ENCODE data around the gene ERV3-1. TPM values are rescaled to one million over a fixed set of nuclear protein-coding genes. Genes with fewer than 3 reads are reported as not detected.
"Not testable (repeated sequence)": the region's sequence is repeated elsewhere in the genome, so short reads cannot be mapped to it uniquely, and the experiment has no call there.

Gene ERV3-1
- 10 to 100 TPM in 3 of 5 donors, 1 to 10 TPM in 2; 9.5 to 15.9 (median 12.0) TPM for total RNA-seq
- total RNA-seq (2013) = 19.2 TPM
- total RNA-seq = 3.0 to 20.0 (median 8.9) reads per million in 29 experiments

DNA sequence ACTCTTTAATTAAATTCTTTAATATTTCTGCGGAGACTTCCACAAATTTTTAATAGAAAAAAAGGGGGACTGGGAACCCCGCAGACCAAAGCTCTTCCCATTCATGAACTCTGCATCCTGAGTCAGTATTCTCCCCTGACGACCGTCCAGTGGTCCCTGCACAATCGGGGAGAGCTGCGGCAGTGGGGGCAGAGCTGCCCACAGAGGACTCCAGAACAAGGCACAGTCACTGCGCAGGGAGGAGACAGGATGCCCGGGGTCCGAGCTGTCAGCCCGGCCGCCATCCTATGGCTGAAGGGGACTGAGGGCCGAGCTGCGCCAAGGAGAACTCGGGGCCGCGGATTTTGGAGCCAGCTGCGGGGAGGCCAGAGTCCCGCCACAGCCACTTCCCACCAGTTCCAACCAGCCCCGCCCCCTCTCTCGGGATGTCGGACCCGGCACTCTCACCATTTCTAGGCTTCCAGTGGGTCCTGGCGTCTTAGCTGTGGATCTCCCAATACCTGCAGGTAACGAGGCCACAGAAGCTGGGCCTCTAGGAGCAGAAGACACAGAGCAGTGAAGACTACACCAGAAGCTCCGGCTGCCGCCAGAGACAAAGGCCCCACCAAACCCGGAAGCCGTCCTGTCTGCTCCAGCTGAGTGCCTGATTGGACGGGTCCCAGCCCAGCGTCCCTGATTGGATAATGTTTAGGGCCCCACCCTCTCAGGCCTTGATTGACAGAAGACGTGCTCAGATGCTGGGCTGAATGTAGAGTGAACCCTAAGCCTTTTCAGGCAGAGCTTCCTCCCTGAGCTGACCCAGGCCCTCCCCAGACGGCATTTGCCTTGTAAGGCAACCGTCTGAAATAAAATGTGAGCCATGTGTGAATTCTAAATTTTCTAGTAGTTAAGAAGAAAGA, at the start of gene ERV3-1:
TSS of gene ERV3-1 (minus strand) at position 594 of the 899 bp plus-strand sequence. CDS start 13,661 bp downstream, outside the sequence.
- Mint-ChIP-seq H3K9me3 (peaks cover 0 to 10% (median 7%) of the 10 kb centered on the region in 3 donors), H3K4me3 (peak within 1 kb of the TSS; percentile 95 to 96 (median 95)), H3K36me3 (peaks cover 32% of the 10 kb centered on the region), H3K4me1 (peaks cover 38 to 50% (median 45%) of the 10 kb centered on the region in 3 donors), H3K27ac (peak within 1 kb of the TSS; percentile 94 to 96), H3K27me3 (no peaks in the 10 kb centered on the region)
- Histone ChIP-seq H3K36me3 (ENCODE audit: control insufficient read depth in 2 of 2, extremely low read depth in 1 of 2, insufficient read depth in 1 of 2, low read length in 1 of 2) (peaks cover 8 to 9% of the 10 kb centered on the region in 2 donors), H3K4me1 (ENCODE audit: control insufficient read depth in 1 of 2, extremely low read depth in 1 of 2, insufficient read depth in 2 of 2, low read length in 2 of 2) (peaks cover 5 to 25% of the 10 kb centered on the region in 2 experiments), H3K9me3 (peaks cover 2% of the 10 kb centered on the region), H3K4me3 (ENCODE audit: control insufficient read depth in 1 of 2, extremely low read depth in 1 of 2, low read length in 1 of 2) (peak within 1 kb of the TSS; percentile 61 to 94), H3K27me3 (replicated peaks in 1 of 2; ENCODE audit: control insufficient read depth in 2 of 2, extremely low read depth in 1 of 2, insufficient read depth in 2 of 2, low read length in 1 of 2) (no peaks in the 10 kb centered on the region), H3K27ac (ENCODE audit: low read length) (peak within 1 kb of the TSS; percentile 84)
- ChIA-PET POLR2A (interaction anchor here (0.5 to 1.7 kb wide), 7 partner anchors 20 to 367 kb away, joined by 3 to 24 read pairs (median 3); partner anchors contain the start of genes ZNF273 (in 1 of the 2) and ZNF92 (in 1 of the 2)), CTCF (interaction anchor here (0.6 to 2.2 kb wide), 4 partner anchors 31 to 692 kb away, joined by 3 to 13 read pairs (median 4); partner anchors contain the start of gene ZNF736 (in 1 of the 2))
- peak; percentile 81 to 97 (median 94) for DNase-seq
- WGBS (ENCODE audit: insufficient coverage) = 0% methylated on average over 25 of the region's 33 CpGs
- peak; percentile 99 to 100 (median 100) for ATAC-seq (replicated peaks in 1 of 4)

DNA sequence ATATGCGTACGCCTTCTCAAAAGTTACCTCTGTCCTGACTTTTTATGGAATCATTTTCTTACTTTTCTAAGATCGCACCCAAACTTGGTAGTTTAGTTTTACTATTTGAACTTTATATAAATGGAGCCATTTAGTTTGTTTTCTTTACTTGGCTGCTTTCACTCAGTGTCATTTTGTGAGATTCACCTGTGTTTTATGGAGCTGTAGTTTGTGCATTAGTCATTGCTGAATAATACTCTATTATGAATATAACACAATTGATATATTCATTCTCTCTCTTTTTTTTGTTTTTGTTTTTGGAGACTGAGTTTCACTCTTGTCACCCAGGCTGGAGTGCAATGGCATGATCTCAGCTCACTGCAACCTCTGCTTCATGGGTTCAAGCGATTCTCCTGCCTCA, 49.3 kb upstream of the ERV3-1 start:
- ATAC-seq (replicated peaks in 1 of 4); H3K9me3 ChIP-seq; DNase-seq; H3K27me3 Mint-ChIP-seq; H3K27ac ChIP-seq (ENCODE audit: low read length); H3K4me1 ChIP-seq (ENCODE audit: control insufficient read depth in 1 of 2, extremely low read depth in 1 of 2, insufficient read depth in 2 of 2, low read length in 2 of 2); H3K27me3 ChIP-seq (replicated peaks in 1 of 2; ENCODE audit: control insufficient read depth in 2 of 2, extremely low read depth in 1 of 2, insufficient read depth in 2 of 2, low read length in 1 of 2); CTCF ChIA-PET; H3K27ac Mint-ChIP-seq; POLR2A ChIA-PET; H3K9me3 Mint-ChIP-seq; H3K4me3 Mint-ChIP-seq; H3K36me3 ChIP-seq (ENCODE audit: control insufficient read depth in 2 of 2, extremely low read depth in 1 of 2, insufficient read depth in 1 of 2, low read length in 1 of 2); H3K4me3 ChIP-seq (ENCODE audit: control insufficient read depth in 1 of 2, extremely low read depth in 1 of 2, low read length in 1 of 2): not testable (repeated sequence)
- no CpG with 5 or more reads among the region's 4 CpGs for whole genome bisulfite sequencing (ENCODE audit: insufficient coverage)
- Mint-ChIP-seq H3K4me1 (peaks cover 7 to 23% (median 19%) of the 10 kb centered on the region in 3 donors), H3K36me3 (peaks cover 35% of the 10 kb centered on the region)

DNA sequence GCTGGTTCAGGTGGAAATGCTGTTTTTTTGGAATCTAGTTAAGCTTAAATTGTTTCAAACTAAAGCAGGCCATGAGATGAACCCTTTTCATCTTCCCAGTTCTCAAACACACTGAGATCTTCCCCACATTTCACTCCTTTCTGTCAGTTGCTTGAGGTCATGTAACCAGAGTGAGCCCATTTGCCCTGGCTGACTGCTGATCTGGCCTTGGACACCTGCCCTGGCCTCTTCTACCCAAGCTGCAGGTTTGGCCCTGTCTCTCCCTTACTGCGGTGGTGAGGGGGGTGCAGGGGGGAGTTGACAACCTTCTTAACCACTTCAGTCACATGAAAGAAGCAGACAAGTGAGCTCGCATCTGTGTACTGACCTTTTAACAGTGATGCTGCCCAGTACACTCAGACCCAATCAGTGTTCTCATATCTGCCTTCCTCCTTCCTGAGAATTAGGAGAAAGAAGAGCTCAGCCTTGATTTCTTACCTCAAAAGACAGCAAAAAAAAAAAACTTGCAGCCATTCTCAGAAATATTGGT, 48.0 kb upstream of the ERV3-1 start:
- ChIA-PET POLR2A (interaction anchor here (0.6 to 0.7 kb wide), 3 partner anchors 151 to 1757 kb away, joined by 3 to 5 read pairs (median 3); partner anchors contain the start of gene ZNF273 (in 1 of the 2)), CTCF (interaction anchor here in 1 of 2 donors (0.7 kb wide), 1 partner anchor 1998 kb away, joined by 9 read pairs; no protein-coding TSS in a partner anchor)
- not testable (repeated sequence) for H3K4me1 ChIP-seq (ENCODE audit: control insufficient read depth in 1 of 2, extremely low read depth in 1 of 2, insufficient read depth in 2 of 2, low read length in 2 of 2); H3K9me3 Mint-ChIP-seq; H3K27me3 ChIP-seq (replicated peaks in 1 of 2; ENCODE audit: control insufficient read depth in 2 of 2, extremely low read depth in 1 of 2, insufficient read depth in 2 of 2, low read length in 1 of 2); H3K4me3 Mint-ChIP-seq; H3K27ac Mint-ChIP-seq; H3K36me3 ChIP-seq (ENCODE audit: control insufficient read depth in 2 of 2, extremely low read depth in 1 of 2, insufficient read depth in 1 of 2, low read length in 1 of 2); H3K4me3 ChIP-seq (ENCODE audit: control insufficient read depth in 1 of 2, extremely low read depth in 1 of 2, low read length in 1 of 2); H3K27me3 Mint-ChIP-seq; DNase-seq; ATAC-seq (replicated peaks in 1 of 4); H3K27ac ChIP-seq (ENCODE audit: low read length); H3K9me3 ChIP-seq
- Mint-ChIP-seq H3K4me1 (peaks cover 7 to 19% (median 19%) of the 10 kb centered on the region in 3 donors), H3K36me3 (peaks cover 41% of the 10 kb centered on the region)
- WGBS (ENCODE audit: insufficient coverage) = 80% methylated on average over 1 of the region's 2 CpGs

DNA sequence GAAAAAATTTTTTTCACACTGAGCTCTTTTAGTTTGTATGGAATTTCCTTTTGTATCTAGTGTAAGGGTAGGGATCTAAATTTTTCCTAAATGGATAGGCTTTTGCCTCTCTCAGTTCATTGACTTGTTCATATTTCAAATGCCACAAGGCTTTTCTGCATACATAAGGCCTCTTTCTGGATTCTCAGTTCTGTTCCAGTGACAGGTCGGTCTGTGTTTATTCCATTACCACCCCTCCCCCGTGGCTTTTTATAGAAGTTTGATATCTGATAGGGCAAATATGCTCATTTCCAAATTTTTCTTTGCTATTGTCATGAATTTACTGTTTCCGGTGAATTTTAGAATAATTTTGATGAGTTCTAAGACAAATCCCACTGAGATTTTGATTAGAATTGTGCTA, 45.2 kb upstream of the ERV3-1 start:
- H3K4me3 ChIP-seq (ENCODE audit: control insufficient read depth in 1 of 2, extremely low read depth in 1 of 2, low read length in 1 of 2); H3K9me3 Mint-ChIP-seq; H3K27ac ChIP-seq (ENCODE audit: low read length); H3K4me1 ChIP-seq (ENCODE audit: control insufficient read depth in 1 of 2, extremely low read depth in 1 of 2, insufficient read depth in 2 of 2, low read length in 2 of 2); DNase-seq; H3K4me3 Mint-ChIP-seq; H3K36me3 ChIP-seq (ENCODE audit: control insufficient read depth in 2 of 2, extremely low read depth in 1 of 2, insufficient read depth in 1 of 2, low read length in 1 of 2); H3K27me3 ChIP-seq (replicated peaks in 1 of 2; ENCODE audit: control insufficient read depth in 2 of 2, extremely low read depth in 1 of 2, insufficient read depth in 2 of 2, low read length in 1 of 2); CTCF ChIA-PET; H3K27ac Mint-ChIP-seq; ATAC-seq (replicated peaks in 1 of 4); H3K27me3 Mint-ChIP-seq; H3K9me3 ChIP-seq: not testable (repeated sequence)
- Mint-ChIP-seq H3K36me3 (peaks cover 29% of the 10 kb centered on the region), H3K4me1 (peaks cover 8 to 20% (median 19%) of the 10 kb centered on the region in 3 donors)
- no CpG with 5 or more reads among the region's 3 CpGs for WGBS (ENCODE audit: insufficient coverage)
- POLR2A ChIA-PET = interaction anchor here in 1 of 2 donors (0.7 kb wide), 1 partner anchor 310 kb away, joined by 4 read pairs; no protein-coding TSS in a partner anchor

DNA sequence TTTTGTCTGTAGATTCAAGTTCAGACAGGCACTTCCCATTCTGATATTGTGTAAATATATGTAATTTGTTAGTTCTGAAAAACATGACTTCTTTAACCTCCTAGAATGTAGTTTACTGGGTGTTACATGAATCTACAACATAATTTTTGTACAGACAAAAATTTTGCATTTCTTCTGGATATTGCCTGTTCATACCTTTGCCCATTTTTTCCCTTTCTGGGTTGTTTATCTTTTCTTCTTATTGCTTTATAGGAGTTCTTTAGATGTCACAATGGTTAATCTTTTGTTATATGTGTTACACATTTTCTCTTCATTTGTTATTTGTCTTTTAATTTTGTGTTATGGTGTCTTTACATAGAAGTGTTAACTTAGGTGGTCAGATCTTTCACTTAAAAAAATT, 44.7 kb upstream of the ERV3-1 start:
- peaks cover 13 to 25% (median 24%) of the 10 kb centered on the region in 3 donors for H3K4me1 Mint-ChIP-seq
- H3K4me1 ChIP-seq (ENCODE audit: control insufficient read depth in 1 of 2, extremely low read depth in 1 of 2, insufficient read depth in 2 of 2, low read length in 2 of 2); H3K4me3 ChIP-seq (ENCODE audit: control insufficient read depth in 1 of 2, extremely low read depth in 1 of 2, low read length in 1 of 2); ATAC-seq (replicated peaks in 1 of 4); H3K27me3 ChIP-seq (replicated peaks in 1 of 2; ENCODE audit: control insufficient read depth in 2 of 2, extremely low read depth in 1 of 2, insufficient read depth in 2 of 2, low read length in 1 of 2); DNase-seq; H3K9me3 Mint-ChIP-seq; CTCF ChIA-PET; H3K27me3 Mint-ChIP-seq; H3K9me3 ChIP-seq; H3K27ac ChIP-seq (ENCODE audit: low read length); H3K27ac Mint-ChIP-seq; H3K4me3 Mint-ChIP-seq; H3K36me3 ChIP-seq (ENCODE audit: control insufficient read depth in 2 of 2, extremely low read depth in 1 of 2, insufficient read depth in 1 of 2, low read length in 1 of 2): not testable (repeated sequence)
- peaks cover 25% of the 10 kb centered on the region for H3K36me3 Mint-ChIP-seq
- POLR2A ChIA-PET = interaction anchor here in 1 of 2 donors (0.7 kb wide), 1 partner anchor 310 kb away, joined by 4 read pairs; no protein-coding TSS in a partner anchor

GRCh38 chr7:65046329-65046728, 39.8 kb upstream of the ERV3-1 start:
- not testable (repeated sequence) for H3K27me3 Mint-ChIP-seq, H3K27ac Mint-ChIP-seq

More at GRCh38 chr7:65046329-65046728, 39.8 kb upstream of the ERV3-1 start:
- H3K4me3 Mint-ChIP-seq; H3K36me3 ChIP-seq (ENCODE audit: control insufficient read depth in 2 of 2, extremely low read depth in 1 of 2, insufficient read depth in 1 of 2, low read length in 1 of 2); H3K9me3 Mint-ChIP-seq; H3K27ac ChIP-seq (ENCODE audit: low read length); H3K27me3 ChIP-seq (replicated peaks in 1 of 2; ENCODE audit: control insufficient read depth in 2 of 2, extremely low read depth in 1 of 2, insufficient read depth in 2 of 2, low read length in 1 of 2); H3K4me1 ChIP-seq (ENCODE audit: control insufficient read depth in 1 of 2, extremely low read depth in 1 of 2, insufficient read depth in 2 of 2, low read length in 2 of 2); DNase-seq; H3K9me3 ChIP-seq; H3K4me3 ChIP-seq (ENCODE audit: control insufficient read depth in 1 of 2, extremely low read depth in 1 of 2, low read length in 1 of 2); CTCF ChIA-PET; ATAC-seq (replicated peaks in 1 of 4): not testable (repeated sequence)
- H3K4me1 Mint-ChIP-seq = peaks cover 9 to 15% (median 12%) of the 10 kb centered on the region in 3 donors
- peaks cover 21% of the 10 kb centered on the region for H3K36me3 Mint-ChIP-seq
- 69% methylated on average over 3 of the region's 4 CpGs for WGBS (ENCODE audit: insufficient coverage)
- POLR2A ChIA-PET = interaction anchor here in 1 of 2 donors (0.6 kb wide), 1 partner anchor 40 kb away, joined by 8 read pairs; the partner anchor contains the start of gene ERV3-1

All from T-cell (primary cell).